Measurements from ENCODE around the gene GYG1. TPM values are rescaled to one million over a fixed set of nuclear protein-coding genes. Genes with fewer than 3 reads are reported as not detected.
"Not testable (repeated sequence)": the region's sequence is repeated elsewhere in the genome, so short reads cannot be mapped to it uniquely, and the experiment has no call there.

GYG1 gene
- total RNA-seq, 1 donor from 2014 or later: 40.9 TPM

DNA sequence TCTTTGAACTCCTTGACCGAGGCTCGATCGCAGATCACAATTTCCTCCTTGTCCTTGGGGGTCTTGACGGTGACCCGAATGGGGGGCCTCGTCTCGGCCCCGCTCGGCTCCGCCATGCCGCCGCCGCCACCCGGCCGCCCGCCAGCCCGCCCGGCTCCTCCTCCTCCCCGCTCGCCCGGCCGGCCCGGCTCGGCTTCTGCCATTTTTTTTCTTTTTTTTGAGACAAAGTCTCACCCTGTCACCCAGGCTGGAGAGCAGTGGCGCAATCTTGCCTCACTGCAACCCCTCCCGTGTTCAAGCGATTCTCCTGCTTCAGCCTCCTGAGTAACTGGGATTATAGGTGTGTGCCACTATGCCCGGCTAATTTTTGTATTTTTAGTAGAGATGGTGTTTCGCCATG, 3.8 kb upstream of the GYG1 start:
- DNase-seq (ENCODE audit: low spot score): not testable (repeated sequence)

DNA sequence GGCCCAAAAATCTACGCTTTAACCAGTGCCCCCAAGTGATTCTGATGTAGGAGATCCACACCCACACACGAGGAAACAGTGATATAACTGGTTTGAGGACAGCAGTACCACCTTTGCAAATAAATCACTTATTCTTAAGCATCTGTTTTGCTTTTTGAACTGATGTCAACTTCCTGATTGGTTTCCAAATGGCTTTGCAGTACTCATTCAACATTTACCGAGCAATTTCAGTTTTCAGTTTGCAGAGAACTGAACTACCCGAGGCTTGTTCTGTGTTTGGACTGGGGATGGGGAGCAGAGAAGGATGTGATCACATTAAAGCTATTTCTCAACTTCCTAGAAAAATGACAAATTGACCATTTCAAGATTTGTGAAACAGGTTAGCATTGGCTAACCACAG, 1.1 kb upstream of the GYG1 start:
- DNase-seq (ENCODE audit: low spot score): no peak

GRCh38 chr3:148992027-148992634, 791 bp downstream of the GYG1 start:
- peak; percentile 21 for DNase-seq (ENCODE audit: low spot score)

GRCh38 chr3:148992635-148993255, 1.4 kb downstream of the GYG1 start:
- DNase-seq (ENCODE audit: low spot score): no peak

GRCh38 chr3:148997623-148998022, 6.3 kb downstream of the GYG1 start:
- DNase-seq (ENCODE audit: low spot score): no peak

- DNase-seq (ENCODE audit: low spot score): no peak
These were observed 7.0 kb downstream of the GYG1 start for GRCh38 chr3:148998297-148998696.

DNA sequence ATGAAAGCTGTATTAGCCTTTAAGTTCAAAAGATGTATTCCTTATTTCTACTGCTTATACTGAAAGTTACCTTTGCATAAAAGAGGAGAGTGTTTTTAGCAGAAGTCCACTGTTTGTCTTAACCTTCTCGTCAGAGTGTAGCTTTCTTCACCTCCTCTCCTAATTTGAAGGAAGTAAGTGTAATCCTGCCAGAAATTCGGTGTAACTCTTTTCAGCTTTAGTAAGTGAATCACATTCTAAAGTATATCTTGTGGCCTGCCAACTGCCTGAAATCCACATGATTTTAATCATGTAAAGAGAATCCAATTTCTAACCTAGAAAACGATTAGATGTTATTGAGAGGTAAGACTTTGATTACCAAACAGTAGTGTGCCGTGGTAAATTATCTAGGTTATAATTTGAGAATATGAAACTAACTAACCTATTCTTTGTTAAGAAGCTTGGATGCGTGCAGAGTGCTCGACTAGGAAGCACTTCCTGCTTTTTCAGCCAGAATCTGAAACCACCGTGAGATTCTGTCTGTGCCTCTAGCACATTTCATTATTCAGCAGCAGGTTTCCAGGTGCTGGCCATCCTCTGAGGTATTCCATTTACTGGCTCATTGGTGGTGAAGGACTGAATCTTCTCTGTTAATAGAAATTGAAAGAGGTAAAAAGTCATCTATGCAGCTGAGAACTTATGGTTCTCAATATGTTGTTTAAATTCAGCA, 7.5 kb downstream of the GYG1 start:
- no peak for DNase-seq (ENCODE audit: low spot score)

DNA sequence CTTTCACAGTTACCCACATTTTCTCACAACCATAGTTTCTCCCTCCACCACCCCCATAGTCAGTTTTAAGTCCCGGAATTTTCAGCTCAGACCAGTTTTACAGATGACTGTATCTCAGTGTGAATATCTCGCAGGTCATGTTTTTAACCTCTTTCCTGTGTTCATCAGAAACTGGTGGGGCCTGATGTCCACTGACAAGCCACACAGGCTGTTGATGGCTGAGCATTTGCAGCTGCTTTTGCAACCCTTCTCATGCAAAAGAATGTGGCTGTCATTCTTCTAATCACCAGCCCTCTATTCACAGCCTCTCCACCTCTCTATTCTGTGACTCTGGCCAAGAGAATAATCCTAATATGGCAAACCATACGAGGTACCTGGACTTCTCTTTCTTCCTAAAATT, 8.5 kb downstream of the GYG1 start:
- no peak for DNase-seq (ENCODE audit: low spot score)

GRCh38 chr3:149000206-149000745, 8.9 kb downstream of the GYG1 start:
- no peak for DNase-seq (ENCODE audit: low spot score)

DNA sequence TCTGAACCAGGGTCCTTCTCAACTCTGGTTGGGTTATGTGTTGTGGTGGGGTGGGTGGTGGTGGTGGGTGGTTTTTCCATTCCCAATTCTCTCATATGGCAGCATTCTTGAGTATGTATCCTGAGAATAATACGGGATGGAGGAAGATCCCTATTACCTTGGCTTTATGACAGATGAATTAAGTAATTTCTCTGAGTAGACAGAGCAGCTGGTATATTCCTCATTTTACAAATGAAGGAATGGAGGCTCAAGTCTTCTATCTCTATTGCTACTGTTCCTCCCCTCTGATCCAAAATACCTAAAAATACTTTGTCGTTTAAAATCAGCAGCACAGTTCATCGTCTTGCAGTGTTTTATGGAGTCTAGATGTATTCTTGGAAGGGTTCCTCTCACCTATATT, 10.4 kb downstream of the GYG1 start:
- DNase-seq (ENCODE audit: low spot score): no peak

- DNase-seq (ENCODE audit: low spot score): no peak
These were observed 12.4 kb downstream of the GYG1 start for GRCh38 chr3:149003653-149004305.

GRCh38 chr3:149004622-149005021, 13.3 kb downstream of the GYG1 start:
- no peak for DNase-seq (ENCODE audit: low spot score)

GRCh38 chr3:149005416-149005815, 14.1 kb downstream of the GYG1 start:
- DNase-seq (ENCODE audit: low spot score): no peak

DNA sequence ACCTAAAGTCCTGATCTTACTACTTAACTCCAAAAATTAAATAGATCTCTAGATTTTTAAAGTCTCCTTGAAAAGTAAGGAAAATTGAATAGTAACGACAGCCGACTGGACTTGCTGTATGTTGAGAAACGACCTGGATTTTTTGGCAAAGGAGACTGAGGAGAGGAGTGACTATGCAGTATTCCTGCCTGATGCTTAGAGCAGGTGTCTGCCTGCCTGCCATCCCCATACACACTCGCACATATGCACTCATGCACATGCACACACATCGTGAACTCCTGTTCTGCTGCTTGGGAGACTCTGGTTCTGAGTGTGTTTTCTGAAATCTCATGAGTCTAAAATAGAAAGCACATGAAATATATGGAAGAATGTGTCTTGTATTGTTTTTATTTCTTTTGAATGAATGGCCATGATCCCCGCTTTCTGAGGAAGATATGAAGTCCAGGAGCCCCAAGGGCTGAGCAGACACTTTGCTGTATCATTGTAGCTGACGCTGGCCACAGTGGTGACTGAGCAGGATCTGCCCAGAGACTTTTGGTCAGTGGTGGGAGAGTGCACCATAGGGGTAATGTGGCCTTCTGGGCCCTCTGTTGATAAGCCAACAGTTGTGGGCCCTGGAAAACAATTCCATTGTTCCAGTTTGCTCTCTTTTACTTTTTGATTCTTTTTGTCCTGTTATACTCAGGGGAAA, 16.4 kb downstream of the GYG1 start:
- DNase-seq (ENCODE audit: low spot score): no peak

GRCh38 chr3:149009732-149010131, 18.4 kb downstream of the GYG1 start:
- peak; percentile 18 for DNase-seq (ENCODE audit: low spot score)

GRCh38 chr3:149010504-149010951, 19.2 kb downstream of the GYG1 start:
- DNase-seq (ENCODE audit: low spot score): no peak

GRCh38 chr3:149010966-149011365, 19.6 kb downstream of the GYG1 start:
- DNase-seq (ENCODE audit: low spot score): no peak

GRCh38 chr3:149011676-149012075, 20.3 kb downstream of the GYG1 start:
- no peak for DNase-seq (ENCODE audit: low spot score)

DNA sequence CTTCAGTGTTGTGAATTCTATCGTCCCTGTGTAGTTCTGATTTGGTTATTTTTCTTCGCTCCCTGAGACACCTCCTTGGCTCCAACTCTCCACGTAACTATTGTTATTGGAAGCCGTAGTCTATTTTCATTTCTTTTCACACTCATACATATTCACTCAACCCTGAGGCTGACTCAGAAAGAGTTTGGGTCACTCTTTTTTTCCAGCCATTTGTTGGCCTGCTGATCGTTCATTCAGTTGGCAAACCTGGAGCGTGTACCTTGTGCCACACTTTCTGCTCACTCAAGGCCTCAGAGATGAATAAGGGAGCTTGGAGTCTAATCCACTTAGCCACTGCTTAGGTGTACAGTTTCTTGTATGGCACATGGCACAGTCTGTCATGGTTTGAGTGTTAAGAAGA, 22.4 kb downstream of the GYG1 start:
- DNase-seq (ENCODE audit: low spot score): no peak

DNA sequence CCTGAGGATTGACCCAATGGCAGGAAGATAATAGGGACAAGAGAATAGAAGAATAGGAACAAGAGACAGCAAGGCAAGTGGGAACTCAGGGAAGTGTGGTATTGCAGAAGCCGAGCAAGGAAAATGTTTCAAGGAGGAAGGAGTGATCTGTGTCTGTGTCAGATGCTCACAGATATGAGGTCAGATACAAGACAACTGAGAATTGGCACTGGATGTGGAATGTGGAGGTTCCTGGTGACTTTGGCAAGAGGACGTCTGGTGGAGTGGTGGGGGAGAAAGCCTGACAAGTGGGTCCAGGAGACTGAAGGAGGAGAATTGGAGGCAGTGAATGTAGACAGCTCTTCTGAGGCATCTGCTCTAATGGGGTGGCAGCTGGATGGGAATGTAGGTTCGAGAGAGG, 24.1 kb downstream of the GYG1 start:
- no peak for DNase-seq (ENCODE audit: low spot score)

- DNase-seq (ENCODE audit: low spot score): no peak
These were observed 24.9 kb downstream of the GYG1 start for GRCh38 chr3:149016242-149016641.
